ENCODE results near the gene PHLDA2.

PHLDA2 gene

DNA sequence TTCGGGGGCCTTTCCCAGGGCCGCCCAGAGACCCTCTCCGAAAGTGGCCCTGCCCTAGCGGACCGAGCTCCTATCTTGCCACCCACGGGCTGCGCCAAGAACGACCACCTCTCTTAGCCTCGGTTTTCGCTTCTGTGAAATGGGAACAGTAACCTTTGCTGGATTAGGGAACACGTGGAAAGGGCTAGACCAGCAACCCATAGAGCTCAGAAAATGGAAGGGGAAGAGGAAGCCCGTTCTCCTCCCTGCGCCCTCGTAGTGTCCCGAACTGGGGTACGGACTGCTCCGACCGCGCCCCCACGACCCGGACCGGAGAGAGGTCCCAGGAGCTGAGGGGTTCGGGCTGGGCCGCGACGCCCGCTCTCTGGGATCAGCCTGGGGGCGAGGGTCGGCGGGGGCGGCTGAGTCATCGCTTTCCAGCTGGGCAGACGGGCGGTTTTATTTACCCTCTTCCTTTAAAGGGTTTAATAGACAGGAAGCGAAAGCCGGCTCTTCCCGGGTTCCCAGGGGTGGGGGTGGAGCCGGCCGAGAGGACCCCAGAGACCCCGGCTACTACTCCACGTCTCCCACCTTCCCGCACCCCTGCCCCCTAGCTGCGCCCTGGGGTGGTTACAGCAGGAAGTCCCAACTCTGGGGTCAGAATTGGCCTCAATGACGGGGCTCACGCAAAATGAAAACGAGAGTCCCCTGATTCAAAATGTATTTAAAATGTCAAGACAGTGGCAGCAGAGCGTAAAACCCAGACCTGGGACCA, 907 bp upstream of the PHLDA2 start:
- DNase-seq (ENCODE audit: low spot score), result no peak

DNA sequence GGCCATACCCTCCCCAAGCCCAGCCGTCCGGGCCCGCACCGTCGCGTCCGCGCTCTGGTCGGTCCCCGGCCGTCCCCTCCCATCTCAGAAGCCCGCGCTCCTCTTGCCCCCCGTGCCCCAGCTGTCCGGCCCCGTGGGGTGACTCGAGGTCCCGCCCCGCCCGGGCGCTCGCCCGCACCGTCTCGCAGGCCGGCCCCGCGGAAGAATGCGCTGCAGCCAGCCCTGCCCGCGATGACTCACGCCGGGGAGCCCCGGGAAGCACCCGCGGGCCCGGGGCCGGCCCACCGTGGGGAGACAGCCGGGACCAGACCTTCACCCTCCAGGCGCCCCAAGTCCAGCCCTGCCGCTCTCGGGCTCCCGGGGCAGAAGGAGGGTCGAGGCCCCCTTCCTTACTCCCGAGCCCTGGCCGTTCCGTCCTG, 320 bp upstream of the PHLDA2 start:
- DNase-seq (ENCODE audit: low spot score), result peak; percentile 96

DNA sequence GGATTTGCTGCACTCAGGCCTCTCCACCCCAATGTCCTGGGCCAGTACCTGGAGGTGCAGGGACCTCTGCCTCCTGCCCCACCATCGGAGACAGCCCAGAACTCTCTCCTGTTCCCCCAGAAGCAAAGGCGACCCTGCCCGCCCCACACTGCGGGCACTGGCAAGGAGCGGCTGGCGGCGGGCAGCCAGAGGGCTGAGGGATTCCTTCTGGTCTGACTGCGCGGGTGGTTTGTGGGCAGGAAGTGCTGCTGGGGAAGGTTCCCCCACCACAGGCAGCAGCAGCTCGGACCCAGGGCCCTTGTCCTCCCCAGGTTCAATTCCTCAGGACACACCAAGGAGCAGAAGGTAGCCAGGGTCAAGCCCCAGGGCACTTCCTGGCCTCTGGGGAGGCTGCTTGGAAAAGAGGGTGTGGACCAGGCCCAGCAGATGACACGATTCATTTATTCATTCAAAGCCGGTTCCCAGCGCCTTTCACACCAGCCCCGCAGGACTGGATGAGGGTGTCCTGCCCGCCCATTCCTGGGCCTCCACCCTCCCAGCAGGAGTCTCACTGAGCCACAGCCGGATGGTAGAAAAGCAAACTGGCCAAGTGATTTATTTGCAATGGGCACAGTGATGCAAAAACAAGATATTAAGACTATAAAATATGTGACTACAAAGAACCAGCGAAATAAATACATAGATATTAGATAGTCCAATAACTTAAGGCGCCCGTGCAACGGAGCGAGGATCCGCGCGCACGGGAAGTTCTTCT, 1.2 kb downstream of the PHLDA2 start:
- DNase-seq (ENCODE audit: low spot score), result peak; percentile 59

DNA sequence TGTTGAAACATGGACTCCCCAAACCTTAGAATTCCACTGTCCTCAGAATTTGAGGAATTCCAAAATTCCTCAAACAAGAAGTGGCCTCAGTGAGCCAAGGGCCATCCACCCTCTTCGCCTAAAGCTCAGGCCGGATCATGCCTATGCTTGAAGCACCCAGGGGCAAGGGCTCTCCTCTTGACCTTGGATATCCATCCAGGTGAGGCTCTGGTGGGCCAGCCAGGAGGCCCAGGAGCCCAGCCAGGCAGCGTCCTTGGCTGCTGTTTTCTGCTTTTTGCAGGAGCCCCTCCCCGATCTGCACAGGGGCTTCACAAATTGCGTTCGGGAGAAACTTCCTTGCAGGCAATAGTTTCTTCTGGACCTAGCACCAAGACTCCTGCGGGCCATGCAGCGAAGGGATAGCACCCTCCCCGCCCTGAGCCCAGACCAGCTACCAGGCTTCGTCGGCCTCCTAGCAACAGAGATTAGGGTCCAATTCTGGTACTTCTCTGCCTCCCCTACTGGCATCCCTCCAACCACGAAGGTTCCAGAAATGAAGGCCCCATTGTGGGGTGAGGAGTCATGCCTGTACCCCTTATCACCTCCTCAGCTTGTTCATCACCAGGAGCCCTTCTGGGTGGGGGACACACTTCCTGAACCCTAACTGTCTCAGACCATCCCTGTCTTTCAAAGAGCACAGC, 2.0 kb downstream of the PHLDA2 start:
- DNase-seq (ENCODE audit: low spot score), result no peak

DNA sequence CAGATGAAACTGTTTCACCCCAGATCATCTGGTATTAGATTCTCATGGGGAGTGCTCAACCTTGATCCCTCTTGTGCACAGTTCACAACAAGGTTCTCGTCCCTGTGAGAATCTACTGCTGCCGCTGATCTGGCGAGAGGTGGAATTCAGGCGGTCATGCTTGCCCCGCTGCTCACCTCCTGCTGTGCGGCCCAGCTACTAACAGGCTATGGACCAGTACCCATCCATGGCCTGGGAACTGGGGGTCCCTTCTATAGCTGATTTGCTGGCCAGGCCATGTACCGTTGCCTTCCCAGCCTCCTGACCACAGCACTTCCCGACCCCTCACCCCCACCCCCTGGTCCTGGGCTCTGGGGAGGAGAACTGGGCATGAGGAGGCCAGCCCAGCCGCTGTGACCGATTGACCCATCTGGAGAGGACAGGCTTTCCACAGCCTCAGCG, 2.6 kb downstream of the PHLDA2 start:
- DNase-seq (ENCODE audit: low spot score), result no peak

DNA sequence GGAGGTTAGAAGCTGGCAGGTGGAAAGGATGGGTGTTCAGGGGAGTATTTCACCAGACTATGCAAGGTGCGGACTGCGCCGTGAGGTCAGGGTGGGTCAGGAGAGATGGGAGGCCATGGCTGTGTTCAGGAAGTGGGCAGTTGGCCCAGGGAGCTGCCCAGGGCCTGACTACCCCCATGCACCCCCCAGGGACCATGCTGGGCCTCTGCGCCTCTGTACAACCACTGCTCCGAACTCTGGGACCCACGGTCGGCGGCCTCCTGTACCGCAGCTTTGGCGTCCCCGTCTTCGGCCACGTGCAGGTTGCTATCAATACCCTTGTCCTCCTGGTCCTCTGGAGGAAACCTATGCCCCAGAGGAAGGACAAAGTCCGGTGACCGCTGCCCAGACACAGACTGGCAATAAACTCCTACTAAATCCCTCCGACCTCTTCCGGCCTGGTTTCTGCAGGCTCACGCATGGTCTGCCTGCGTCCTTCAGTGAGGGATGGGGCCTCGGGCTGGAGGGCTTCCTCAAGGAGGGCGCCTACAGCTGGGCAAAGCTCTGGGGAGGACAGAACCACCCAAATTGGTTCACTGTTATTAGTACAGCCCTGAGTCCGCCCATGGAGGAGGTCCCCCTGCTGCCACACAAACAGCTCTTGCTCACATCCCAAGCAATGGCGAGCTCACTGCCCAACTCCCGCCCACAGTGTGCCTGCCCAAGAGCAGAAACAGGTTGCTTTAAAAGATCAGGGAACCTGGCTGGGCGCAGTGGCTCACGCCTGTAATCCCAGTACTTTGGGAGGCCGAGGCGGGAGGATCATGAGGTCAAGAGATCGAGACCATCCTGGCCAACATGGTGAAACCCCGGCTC, 4.2 kb downstream of the PHLDA2 start:
- DNase-seq (ENCODE audit: low spot score), result no peak

DNA sequence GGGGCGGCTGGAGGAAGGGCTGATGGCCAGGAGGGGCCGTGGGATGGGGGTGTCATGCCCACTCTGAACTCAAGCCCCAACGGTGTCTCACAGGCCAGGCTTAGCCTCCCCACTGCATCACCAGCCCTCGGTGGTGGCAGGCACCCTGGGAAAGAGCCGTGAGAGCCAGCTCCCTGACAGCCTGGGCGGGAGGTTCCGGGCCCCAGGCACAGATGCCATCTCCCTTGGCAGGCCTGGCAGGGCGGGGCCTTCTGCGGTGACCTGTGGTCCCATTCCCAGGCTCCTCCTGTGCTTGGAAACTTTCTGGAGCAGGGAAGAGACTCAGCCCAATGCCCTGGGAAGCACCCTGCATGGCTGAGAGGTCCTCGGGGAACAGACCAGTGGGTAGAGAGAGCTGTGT, 4.8 kb downstream of the PHLDA2 start:
- no peak for DNase-seq (ENCODE audit: low spot score)

DNA sequence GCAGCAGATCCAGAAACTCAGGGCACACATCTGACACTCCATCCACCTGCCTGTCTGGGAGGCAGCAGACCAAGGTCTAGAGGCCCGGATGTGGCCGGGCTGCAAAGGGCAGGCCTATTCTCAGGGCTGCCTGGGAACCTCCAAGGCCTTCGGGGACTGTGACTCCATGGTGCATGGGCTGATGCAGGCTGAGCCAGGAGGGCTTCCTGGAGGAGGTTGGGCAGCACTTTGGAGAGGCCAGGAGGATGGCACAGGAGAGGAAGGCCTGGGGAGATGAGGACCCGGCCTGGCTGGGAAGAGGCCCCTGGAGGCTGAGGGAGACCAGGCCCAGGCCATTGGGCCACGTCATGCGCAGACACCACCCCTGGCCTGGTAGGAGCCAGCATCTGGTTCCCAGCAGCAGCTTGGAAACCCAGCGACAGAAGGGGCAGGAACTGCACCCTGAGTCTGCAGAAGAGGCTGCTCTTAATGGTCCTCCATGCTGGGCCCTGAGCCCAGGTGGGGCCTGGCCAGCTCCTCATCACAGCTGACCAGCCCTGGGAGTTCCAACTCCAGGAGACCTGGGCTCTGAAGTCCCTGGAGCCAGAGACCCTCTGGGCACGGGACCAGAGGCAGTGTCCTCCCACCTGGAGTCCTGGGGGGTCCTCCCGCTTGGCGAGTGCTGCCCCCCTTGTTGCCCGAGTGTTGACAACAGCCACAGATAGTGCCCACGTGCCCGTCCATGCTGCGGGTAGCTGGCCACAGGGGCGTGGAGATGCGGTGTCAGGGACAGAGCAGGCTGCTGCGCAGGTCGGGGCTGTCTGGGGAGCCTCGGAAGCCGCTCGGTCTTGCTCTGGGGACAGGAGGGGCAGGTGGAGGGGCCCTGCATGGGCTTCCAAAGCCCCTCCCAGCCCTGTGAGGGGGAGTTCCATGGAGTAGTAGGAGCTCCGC, 5.5 kb downstream of the PHLDA2 start:
- DNase-seq (ENCODE audit: low spot score), result no peak

DNA sequence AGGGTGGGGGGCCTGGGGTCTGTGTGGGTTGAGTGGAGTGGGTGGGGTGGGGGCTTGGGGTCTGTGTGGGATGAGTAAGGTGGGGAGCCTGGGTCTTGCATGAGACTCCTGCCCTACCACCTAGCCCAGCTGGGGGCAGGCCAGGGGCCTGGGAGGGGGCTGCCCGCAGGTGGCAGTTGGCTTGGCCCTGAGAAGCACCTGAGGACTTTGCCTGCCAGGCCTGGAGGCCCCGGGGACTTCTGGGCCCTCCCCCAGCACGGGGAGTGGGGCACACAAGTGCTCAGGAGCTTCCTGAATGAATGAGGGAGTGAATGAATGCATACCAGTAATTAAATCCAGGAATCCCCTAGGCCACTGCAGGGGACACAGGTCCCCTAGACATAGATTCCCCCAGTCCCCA, 6.6 kb downstream of the PHLDA2 start:
- DNase-seq (ENCODE audit: low spot score), result no peak

DNA sequence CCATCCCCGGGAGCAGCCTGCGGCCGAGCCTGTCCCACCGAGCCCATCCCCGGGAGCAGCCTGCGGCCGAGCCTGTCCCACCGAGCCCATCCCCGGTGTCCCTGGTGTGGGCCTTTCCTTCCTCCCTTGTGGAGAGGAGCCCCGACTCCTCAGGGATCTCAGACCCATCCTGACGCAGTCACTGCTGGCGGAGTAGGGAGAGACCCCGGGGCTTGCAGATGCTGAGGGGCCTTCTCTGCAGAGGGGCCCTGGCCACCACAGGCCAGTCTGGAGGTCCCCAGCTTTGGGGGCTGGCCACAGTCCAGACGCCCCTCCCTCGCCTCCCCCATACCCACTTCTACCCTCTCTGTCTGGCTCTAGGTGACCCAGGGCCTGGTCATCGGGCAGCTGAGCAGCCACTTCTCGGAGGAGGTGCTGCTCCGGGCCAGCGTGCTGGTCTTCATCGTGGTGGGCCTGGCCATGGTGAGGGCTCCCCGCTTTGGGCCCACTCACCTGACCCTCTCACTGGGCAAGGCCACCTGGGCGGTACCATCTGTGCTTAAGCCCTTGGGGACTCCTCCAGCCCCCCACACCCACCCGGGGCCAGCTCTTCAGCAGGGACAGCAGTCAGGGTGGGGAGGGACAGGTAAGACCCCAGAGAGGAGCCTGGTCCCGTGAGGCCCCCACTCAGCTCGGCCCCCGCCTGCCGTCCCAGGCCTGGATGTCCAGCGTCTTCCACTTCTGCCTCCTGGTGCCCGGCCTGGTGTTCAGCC, 7.3 kb downstream of the PHLDA2 start:
- no peak for DNase-seq (ENCODE audit: low spot score)

DNA sequence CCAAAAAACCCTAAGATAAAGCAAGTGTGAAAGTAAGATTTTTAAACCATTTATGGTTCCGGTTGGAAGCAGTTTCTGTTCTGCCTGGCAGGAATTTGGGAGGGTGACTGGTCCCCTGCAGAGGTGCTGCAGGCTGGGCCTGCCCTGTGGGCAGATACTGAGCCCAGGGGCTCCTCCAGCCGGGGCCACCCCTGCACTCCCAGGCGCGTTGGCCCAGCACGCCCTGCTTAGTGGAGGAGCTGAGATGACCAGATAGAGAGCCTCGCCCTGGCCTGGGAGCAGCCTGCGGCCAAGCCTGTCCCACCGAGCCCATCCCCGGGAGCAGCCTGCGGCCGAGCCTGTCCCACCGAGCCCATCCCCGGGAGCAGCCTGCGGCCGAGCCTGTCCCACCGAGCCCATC, 8.0 kb downstream of the PHLDA2 start:
- no peak for DNase-seq (ENCODE audit: low spot score)

DNA sequence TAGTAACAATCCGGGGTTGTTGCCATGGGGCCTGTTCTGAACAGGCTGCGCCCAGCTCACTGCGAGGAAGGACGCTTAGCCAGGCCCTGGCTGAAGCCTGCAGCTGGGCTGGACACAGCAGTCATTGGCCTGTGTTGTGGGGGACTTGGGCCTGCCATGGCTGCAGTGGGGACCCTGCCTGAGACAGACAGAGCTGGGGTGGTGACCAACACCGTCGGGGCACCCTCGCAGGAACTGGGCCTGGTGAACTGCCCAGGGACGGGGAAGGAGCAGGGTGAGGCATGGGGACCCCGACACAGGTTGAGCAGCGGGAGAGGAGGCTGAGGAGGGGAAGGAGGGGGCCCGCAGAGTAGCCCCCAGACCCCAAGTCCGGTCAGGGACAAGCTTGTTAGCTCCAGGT, 8.9 kb downstream of the PHLDA2 start:
- no peak for DNase-seq (ENCODE audit: low spot score)

DNA sequence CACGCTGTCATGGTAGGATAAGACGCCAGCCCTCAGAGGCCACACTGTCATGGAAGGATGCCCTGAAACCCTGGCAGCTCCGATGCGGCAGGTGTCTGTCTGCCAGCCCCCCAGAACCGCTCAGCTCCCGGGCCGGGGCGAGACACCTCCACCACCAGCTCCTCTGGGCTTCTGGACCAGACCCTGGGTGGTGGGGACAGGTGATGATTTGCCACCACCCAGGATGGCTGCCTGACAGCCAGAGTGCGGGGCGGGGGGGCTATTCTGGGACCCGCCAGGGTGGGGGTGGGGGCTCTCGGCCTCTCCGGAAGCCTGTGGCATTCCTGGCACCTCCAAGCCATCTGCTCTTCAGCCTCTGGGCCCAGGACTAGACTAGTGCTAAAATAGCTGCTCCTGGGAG, 9.4 kb downstream of the PHLDA2 start:
- no peak for DNase-seq (ENCODE audit: low spot score)

DNA sequence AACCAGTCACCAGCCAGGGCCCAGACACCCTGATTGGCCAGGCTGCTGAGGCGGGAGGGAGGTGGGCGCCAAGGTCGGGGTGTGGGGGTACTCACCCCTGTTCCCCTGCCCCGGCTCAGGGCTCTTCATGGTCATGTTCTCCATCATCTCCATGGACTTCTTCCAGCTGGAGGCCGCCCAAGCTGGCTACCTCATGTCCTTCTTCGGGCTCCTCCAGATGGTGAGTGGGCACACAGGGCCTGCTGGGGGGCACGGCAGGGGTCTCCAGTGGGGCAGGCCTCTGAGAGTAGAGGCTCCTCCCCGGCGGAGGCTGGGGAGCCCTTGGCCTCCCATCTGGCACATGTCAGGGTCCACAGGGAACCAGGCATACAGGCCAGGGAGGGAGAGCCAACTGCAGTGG, 10.0 kb downstream of the PHLDA2 start:
- no peak for DNase-seq (ENCODE audit: low spot score)

DNA sequence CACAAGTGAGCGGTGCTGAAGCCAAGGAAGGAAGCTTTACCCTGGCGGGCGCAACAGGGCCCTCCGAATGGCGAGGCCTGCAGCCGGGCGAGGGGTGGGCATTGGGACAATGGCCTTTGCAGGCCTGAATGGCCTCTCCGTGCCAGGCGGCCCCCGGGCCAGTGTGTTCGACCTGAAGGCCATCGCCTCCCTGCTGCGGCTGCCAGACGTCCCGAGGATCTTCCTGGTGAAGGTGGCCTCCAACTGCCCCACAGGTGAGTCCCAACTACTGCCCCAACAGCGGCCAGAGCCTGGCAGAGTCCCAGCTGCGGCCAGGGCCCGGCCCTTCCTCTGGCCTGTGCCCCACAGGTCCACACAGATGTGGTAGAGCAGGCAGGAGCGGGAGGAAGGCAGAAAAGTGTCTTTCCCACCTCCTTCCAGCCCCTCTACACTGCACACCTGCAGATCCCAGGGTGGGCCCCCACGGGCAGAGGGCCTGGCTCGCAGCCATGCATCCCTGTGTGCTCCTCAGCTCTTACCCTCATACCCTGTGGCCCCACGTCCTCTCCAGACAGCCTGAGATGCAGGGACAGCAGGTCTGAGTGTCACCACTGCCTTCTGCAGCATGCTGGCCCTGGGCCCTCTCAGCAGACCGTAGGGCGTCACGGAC, 11.3 kb downstream of the PHLDA2 start:
- DNase-seq (ENCODE audit: low spot score), result no peak

DNA sequence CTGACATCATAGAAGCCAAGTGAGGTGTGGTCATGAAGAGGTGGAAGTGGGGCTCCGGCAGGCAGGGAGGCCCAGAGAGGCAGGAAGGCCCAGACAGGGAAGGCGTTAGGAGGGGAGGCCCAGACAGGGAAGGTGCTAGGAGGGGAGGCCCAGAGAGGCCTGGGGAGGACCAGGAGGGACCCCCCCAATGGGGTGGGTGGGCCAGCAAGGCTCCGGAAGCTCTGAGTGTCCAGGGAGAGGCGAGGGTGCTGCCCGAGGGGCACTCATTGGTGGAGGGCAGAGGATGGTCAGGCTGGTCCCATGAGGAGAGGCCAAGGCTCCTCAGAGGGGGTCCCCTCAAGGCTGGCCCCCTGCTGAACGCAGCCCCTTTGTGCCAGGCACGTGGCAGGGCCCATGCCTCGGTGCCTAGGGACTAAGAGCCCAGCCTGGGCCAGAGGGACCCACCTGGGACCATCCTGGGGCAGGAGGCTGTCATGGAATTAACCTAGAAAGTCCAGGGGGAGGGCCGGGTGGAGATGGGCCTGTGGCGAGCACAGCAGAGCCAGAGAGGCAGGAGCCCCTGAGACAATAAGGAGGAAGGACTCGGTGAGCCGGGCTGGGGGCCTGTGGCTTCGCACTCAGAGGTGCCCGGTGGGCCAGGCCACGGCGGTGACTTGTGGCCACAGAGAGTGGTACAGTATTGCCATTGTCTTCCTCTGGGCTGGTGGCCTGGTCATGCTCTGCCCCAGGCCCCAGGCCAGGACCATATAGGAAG, 12.2 kb downstream of the PHLDA2 start:
- no peak for DNase-seq (ENCODE audit: low spot score)

DNA sequence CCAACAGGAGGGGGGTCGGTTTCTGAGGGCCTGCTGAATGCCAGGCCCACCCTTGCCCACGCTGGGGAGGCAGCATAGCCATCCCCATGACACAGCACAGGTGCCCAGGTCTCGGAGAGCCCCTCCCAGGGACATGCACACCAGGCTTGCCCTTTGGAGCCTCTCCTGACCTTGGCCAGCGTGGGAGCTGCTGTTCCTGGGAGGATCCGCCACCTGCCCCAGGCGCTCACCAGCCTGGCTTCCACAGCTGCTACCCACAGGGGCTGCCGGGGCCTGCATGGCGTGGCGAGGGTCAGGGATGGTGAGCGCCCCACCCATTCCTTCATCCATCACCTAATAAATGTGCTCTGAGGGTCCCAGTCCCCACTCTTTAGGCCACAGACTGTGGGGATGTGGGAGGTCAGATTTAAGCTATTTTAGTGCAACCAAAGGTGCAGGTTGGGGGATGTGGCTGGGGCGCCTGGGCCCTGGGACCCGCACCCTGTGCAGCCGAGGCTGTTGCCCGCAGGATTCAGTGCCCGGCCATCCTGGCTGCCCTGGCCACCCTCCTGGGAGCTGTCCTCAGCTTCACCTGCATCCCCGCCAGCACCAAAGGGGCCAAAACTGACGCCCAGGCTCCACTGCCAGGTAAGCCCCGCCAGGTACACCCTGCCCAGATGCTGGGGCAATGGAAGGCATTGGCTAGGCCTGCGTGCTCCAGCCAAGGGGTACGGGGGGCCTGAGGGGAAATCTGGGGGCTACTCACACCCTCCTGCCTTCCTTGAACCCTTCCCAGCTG, 12.9 kb downstream of the PHLDA2 start:
- DNase-seq (ENCODE audit: low spot score), result no peak

DNA sequence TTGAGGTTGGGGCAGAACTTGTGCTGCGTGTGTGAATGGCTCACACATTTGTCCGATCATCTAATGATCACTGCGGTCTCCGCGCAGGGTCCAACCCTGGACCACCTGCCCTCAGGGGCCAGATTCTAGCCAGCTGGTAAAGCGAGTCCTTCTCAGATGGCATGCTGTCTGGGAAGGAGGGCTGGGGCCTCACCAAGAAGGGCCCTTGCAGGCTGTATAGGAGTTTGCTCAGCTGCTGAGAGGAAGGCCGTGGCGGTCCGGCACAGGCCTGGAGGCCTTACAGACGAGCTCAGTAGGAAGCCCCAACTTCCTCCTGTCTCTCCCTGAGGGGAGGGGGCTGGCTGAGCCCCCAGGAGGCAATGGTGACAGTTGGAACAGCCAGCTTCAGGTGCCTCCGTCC, 13.7 kb downstream of the PHLDA2 start:
- no peak for DNase-seq (ENCODE audit: low spot score)

All from AG20443 (cell line).